Trophoblast cell (in vitro differentiated cells and primary cell): ENCODE results near the gene PITPNM3.

ENCODE experiments used
- DNase-seq, 2 donors: peaks; one replicate each; pipeline ENCODE4 v3.0.0-alpha.2; 2016
- H2AFZ ChIP-seq: 2 replicates; pipeline ENCODE4 v1.6.1; 2013; ENCODE audit warnings: low read length, moderate library complexity, mild to moderate bottlenecking; ENCODE audit not compliant: insufficient read depth, poor library complexity
- H2AK5ac ChIP-seq: 2 replicates; pipeline ENCODE4 v1.6.1; 2013; ENCODE audit warnings: mild to moderate bottlenecking, low read length
- H2BK120ac ChIP-seq: 2 replicates; pipeline ENCODE4 v1.6.1; 2013; ENCODE audit warnings: low read length, mild to moderate bottlenecking, moderate library complexity; ENCODE audit not compliant: insufficient read depth, poor library complexity
- H2BK12ac ChIP-seq: 2 replicates; pipeline ENCODE4 v1.6.1; 2013; ENCODE audit warnings: mild to moderate bottlenecking, low read length, moderate library complexity
- H2BK5ac ChIP-seq: 2 replicates; pipeline ENCODE4 v1.6.1; 2013; ENCODE audit warnings: low read length, low read depth, moderate library complexity, mild to moderate bottlenecking; ENCODE audit not compliant: poor library complexity
- H3K14ac ChIP-seq: 2 replicates; pipeline ENCODE4 v1.6.1; 2013; ENCODE audit warnings: mild to moderate bottlenecking, low read length
- H3K18ac ChIP-seq: 2 replicates; pipeline ENCODE4 v1.6.1; 2013; ENCODE audit warnings: mild to moderate bottlenecking, low read length
- H3K23ac ChIP-seq: 2 replicates; pipeline ENCODE4 v1.6.1; 2013; ENCODE audit warnings: low read length
- H3K27ac ChIP-seq: 2 replicates; pipeline ENCODE4 v1.5.1; 2013; ENCODE audit warnings: low read depth, mild to moderate bottlenecking, inconsistent platforms, low read length, moderate library complexity
- H3K27me3 ChIP-seq: 2 replicates; pipeline ENCODE4 v1.6.1; 2013; ENCODE audit warnings: inconsistent platforms, mild to moderate bottlenecking, low read length, moderate library complexity; ENCODE audit not compliant: insufficient read depth
- H3K36me3 ChIP-seq, 2 experiments: 1 replicate in 1 of 2; 2 replicates in 1 of 2; pipeline ENCODE4 v1.6.1; 2013; ENCODE audit warnings: low read length in 2 of 2, mild to moderate bottlenecking in 2 of 2, moderate library complexity in 1 of 2; ENCODE audit not compliant: insufficient read depth in 2 of 2, control insufficient read depth in 1 of 2
- H3K4ac ChIP-seq: 2 replicates; pipeline ENCODE4 v1.6.1; 2013; ENCODE audit warnings: low read depth, mild to moderate bottlenecking, low read length, moderate library complexity
- H3K4me1 ChIP-seq, 2 experiments: 1 replicate in 1 of 2; 2 replicates in 1 of 2; pipeline ENCODE4 v1.6.1; 2013; ENCODE audit warnings: low read length in 2 of 2, mild to moderate bottlenecking in 2 of 2, moderate library complexity in 1 of 2; ENCODE audit not compliant: insufficient read depth in 2 of 2, control insufficient read depth in 1 of 2
- H3K4me2 ChIP-seq: 2 replicates; pipeline ENCODE4 v1.6.1; 2013; ENCODE audit warnings: inconsistent platforms, mild to moderate bottlenecking, low read length, moderate library complexity
- H3K4me3 ChIP-seq: 2 replicates; pipeline ENCODE4 v1.5.1; 2013; ENCODE audit warnings: mild to moderate bottlenecking, low read depth, low read length, inconsistent platforms
- H3K79me1 ChIP-seq: one replicate; pipeline ENCODE4 v1.6.1; 2013; ENCODE audit warnings: low read length
- H3K79me2 ChIP-seq: 2 replicates; pipeline ENCODE4 v1.6.1; 2013; ENCODE audit warnings: low read length, mild to moderate bottlenecking; ENCODE audit not compliant: control insufficient read depth, insufficient read depth, poor library complexity
- H3K9ac ChIP-seq: 2 replicates; pipeline ENCODE4 v1.6.1; 2013; ENCODE audit warnings: mild to moderate bottlenecking, low read length
- H3K9me3 ChIP-seq: 2 replicates; pipeline ENCODE4 v1.6.1; 2013; ENCODE audit warnings: low read depth, mild to moderate bottlenecking, control low read depth, inconsistent platforms, low read length; ENCODE audit not compliant: insufficient read depth
- H4K12ac ChIP-seq: 2 replicates; pipeline ENCODE4 v1.6.1; 2013; ENCODE audit warnings: low read depth, mild to moderate bottlenecking, low read length, moderate library complexity
- H4K8ac ChIP-seq: 2 replicates; pipeline ENCODE4 v1.6.1; 2013; ENCODE audit warnings: low read depth, mild to moderate bottlenecking, low read length, moderate library complexity
- H4K91ac ChIP-seq: one replicate; pipeline ENCODE4 v1.6.1; 2013; ENCODE audit warnings: low read depth, mild to moderate bottlenecking, low read length, moderate library complexity
- WGBS: extraction: QIAGEN DNeasy Blood & Tissue Kit; methylation state at CpG from one replicate; pipeline ENCODE4 v1.1.7; 2013; ENCODE audit warnings: missing lambda C conversion rate; ENCODE audit not compliant: insufficient read length, insufficient coverage; ENCODE audit errors: extremely low coverage; 5-methylcytosine and 5-hydroxymethylcytosine counted together

The PITPNM3 gene

DNA sequence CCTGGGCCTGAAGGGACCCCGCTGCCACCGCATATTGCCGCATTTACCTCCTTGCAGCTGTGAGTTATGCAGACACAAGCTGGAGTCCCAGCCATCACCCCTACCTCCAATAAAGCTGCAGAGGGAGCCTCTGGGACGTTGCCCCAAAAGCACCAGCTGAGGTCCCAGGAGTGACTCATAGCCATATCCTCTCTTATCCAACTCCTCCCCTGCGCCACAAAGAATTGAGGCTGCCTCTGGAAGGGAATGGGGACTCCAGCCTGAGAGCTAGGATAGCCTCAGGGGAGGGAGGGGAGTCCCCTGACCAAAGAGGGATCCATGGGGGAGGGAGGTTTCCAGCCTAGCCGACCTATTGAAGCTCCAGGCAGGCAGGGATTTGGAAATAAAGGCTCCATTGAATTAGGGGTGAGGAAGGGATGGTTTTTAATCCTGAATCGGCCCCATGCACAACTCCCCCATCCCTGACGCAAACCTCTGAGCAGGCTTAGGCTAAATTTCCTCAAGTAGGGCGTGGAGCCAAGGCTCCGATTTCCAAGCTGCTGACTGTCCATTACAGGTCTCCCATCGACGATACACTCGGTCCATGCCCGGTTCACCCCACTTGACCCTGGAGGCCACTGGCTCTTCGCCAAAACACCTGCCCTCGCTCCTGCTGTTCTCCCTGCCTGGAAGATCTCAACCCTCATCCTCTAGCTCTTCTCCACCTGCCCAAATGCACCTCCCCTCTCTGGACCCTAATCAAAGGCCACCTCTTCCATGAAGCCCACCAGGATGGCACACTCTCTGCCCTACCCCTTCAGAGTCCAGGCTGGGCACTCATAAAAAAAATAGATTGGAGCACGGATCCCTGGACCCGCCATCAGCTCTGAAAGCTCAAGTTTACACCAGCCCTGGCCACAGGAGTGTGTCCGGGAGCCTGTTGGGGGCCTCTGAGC is 84.6 kb downstream of the PITPNM3 start:
- Histone ChIP-seq H3K18ac (no peak overlapping the region), H3K23ac (no peak overlapping the region), H2AFZ (no peak overlapping the region), H3K79me2 (no peaks in the 10 kb centered on the region), H3K14ac (no peak overlapping the region), H4K91ac (no peak overlapping the region), H2AK5ac (no peak overlapping the region), H2BK5ac (no peak overlapping the region), H4K8ac (no peak overlapping the region), H3K79me1 (no peaks in the 10 kb centered on the region), H3K27me3 (no peaks in the 10 kb centered on the region), H2BK120ac (no peak overlapping the region), H3K9me3 (no peaks in the 10 kb centered on the region), H2BK12ac (no peak overlapping the region), H3K9ac (no peak overlapping the region), H3K4me1 (peaks cover 0 to 5% of the 10 kb centered on the region in 2 experiments), H4K12ac (no peak overlapping the region), H3K27ac (no peak overlapping the region), H3K36me3 (no peaks in the 10 kb centered on the region), H3K4me3 (no peak overlapping the region), H3K4me2 (no peak overlapping the region), H3K4ac (no peak overlapping the region)
- no CpG with 5 or more reads among the region's 19 CpGs for WGBS
- DNase-seq = no peak

DNA sequence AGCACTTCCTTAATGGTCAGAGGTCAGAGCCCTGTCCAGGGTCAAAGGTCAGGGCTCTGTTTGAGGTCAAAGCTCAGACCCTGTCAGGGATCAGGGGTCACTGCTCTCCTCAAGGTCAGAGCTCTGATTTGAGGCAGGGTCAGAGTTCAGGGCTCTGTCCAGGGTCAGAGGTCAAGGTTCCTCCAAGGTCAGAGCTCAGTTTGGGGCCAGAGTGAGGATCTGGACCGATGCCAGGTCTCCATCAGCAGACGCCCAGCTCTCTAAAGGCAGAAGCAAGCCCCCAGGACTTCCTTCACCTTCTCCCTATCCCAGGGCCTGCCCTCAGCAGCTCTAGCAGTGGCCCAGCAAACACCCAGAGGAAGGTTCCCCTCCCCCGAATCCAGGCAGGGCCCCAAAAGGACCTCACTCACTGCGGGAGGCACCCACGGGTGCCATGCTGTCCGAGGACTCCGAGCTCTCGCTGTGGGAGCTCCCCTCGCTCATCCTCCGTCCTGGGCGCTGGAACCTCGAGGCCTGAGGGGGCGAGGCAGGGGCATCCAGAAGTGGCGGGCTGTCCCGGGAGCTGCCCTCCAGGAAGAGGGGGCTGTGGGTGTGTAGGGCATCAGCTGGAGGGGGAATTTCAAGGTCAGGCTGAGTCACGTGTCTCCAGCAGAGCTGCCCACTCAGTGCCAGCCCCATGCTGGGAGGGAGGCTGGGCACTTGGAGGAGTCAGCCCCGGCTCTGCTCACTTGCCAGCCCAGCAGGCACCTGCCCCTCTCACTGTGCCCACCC is 85.4 kb downstream of the PITPNM3 start:
- Histone ChIP-seq H2BK120ac (no peak overlapping the region), H3K79me2 (no peaks in the 10 kb centered on the region), H3K36me3 (no peaks in the 10 kb centered on the region), H3K18ac (no peak overlapping the region), H3K14ac (no peak overlapping the region), H4K91ac (no peak overlapping the region), H2BK12ac (no peak overlapping the region), H3K79me1 (no peaks in the 10 kb centered on the region), H3K4me1 (peaks cover 0 to 3% of the 10 kb centered on the region in 2 experiments), H3K4me2 (no peak overlapping the region), H3K27ac (no peak overlapping the region), H3K9ac (no peak overlapping the region), H3K4me3 (no peak overlapping the region), H3K27me3 (no peaks in the 10 kb centered on the region), H2AFZ (no peak overlapping the region), H4K8ac (no peak overlapping the region), H3K9me3 (no peaks in the 10 kb centered on the region), H2BK5ac (no peak overlapping the region), H4K12ac (no peak overlapping the region), H2AK5ac (no peak overlapping the region), H3K4ac (no peak overlapping the region), H3K23ac (no peak overlapping the region)
- WGBS = no CpG with 5 or more reads among the region's 17 CpGs
- no peak for DNase-seq

DNA sequence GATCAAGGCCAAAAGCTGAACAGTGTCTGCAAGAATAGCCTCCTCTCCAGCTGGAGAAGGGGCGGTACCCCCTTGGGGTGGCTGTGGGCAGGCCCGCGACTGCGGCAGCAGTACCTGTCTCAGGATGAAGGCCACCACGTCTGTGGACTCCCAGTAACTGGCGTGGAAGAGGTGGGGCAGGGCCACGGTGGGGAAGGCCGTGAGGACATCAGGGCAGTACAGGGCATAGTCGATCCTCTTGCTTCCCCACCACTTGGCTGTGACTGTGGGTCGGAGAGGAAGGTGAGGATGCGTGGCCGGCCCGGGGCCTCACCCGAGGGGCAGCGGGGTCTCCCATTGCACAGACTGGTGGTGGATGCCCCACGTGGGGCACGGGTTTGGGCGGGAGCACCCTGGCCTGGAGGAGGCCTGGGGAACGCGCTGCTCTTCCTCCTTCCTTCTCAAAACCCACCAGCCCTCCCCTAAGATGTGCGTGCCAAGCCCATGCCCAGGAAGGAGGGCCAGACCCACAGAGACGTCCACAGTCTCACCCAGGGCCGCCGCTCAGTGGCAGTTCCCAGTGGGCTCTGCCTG is 86.1 kb downstream of the PITPNM3 start:
- H3K27me3 ChIP-seq = no peaks in the 10 kb centered on the region
- H2BK120ac ChIP-seq = no peak overlapping the region
- no peak overlapping the region for H2BK12ac ChIP-seq
- H3K4me2 ChIP-seq = no peak overlapping the region
- no peak overlapping the region for H4K8ac ChIP-seq
- no peak overlapping the region for H2AFZ ChIP-seq
- no peaks in the 10 kb centered on the region for H3K36me3 ChIP-seq
- no peak overlapping the region for H2AK5ac ChIP-seq
- peaks cover 0 to 3% of the 10 kb centered on the region in 2 experiments for H3K4me1 ChIP-seq
- no peak overlapping the region for H3K4me3 ChIP-seq
- no peak for DNase-seq
- H3K27ac ChIP-seq = no peak overlapping the region
- no peak overlapping the region for H3K23ac ChIP-seq
- H2BK5ac ChIP-seq = no peak overlapping the region
- H3K18ac ChIP-seq = no peak overlapping the region
- no peak overlapping the region for H3K4ac ChIP-seq
- no peak overlapping the region for H4K91ac ChIP-seq
- H3K79me1 ChIP-seq = no peaks in the 10 kb centered on the region
- H3K79me2 ChIP-seq = no peaks in the 10 kb centered on the region
- no peak overlapping the region for H4K12ac ChIP-seq
- H3K9me3 ChIP-seq = no peaks in the 10 kb centered on the region
- H3K9ac ChIP-seq = no peak overlapping the region
- H3K14ac ChIP-seq = no peak overlapping the region
- WGBS = no CpG with 5 or more reads among the region's 24 CpGs

DNA sequence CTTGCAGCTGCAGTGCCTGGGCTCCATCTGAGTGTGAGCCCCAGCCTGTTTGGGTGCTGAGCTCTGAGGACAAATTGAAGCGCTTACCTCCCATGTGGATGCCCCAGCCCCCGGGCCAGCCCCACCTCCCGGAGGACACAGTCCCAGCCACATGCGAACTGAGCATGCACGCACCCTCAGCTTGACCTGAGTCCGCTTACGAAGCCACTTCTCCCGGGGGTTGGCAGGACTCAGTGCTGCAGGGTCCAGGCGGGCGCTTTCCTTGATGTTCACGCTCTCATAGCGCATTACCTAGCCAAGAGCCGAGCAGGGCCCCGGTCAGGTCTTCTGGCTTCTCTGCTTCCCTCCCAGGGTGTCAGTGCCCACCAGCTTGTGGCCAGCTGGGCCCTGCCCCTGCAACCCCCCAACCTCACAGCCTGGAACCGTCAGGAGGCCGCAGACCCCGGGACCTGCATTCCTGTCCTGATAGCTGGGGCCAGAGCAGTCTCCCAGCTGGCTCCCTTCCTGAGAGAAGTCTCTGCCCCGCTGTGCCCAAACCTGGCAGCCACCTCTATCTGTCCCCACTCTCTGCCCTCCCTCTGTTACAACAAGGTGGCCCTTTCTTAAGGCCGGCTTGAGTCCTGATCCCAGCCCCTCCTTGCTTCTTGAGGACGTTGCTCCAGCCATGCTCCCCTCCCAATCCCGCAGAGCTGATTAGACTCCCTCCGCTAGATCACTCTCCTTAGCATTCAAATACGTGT is 88.1 kb downstream of the PITPNM3 start:
- Histone ChIP-seq H2AK5ac (no peak overlapping the region), H3K79me1 (no peaks in the 10 kb centered on the region), H3K9ac (no peak overlapping the region)

More for the DNA sequence above, 88.1 kb downstream of the PITPNM3 start:
- no peak overlapping the region for H4K91ac ChIP-seq
- H4K8ac ChIP-seq = no peak overlapping the region
- H4K12ac ChIP-seq = no peak overlapping the region
- no peaks in the 10 kb centered on the region for H3K9me3 ChIP-seq
- no peak overlapping the region for H3K23ac ChIP-seq
- no peak overlapping the region for H2BK120ac ChIP-seq
- H3K4ac ChIP-seq = no peak overlapping the region
- no peak overlapping the region for H2BK5ac ChIP-seq
- H3K79me2 ChIP-seq = no peaks in the 10 kb centered on the region
- no peak overlapping the region for H2BK12ac ChIP-seq
- H3K27me3 ChIP-seq = no peaks in the 10 kb centered on the region
- H2AFZ ChIP-seq = no peak overlapping the region
- H3K4me2 ChIP-seq = no peak overlapping the region
- H3K14ac ChIP-seq = no peak overlapping the region
- no peak overlapping the region for H3K27ac ChIP-seq
- no peaks in the 10 kb centered on the region for H3K4me1 ChIP-seq
- no peaks in the 10 kb centered on the region for H3K36me3 ChIP-seq
- no peak overlapping the region for H3K4me3 ChIP-seq
- no peak overlapping the region for H3K18ac ChIP-seq
- WGBS = no CpG with 5 or more reads among the region's 23 CpGs
- DNase-seq = no peak
